ENCODE results near the gene AHSA1. TPM values are rescaled to one million over a fixed set of nuclear protein-coding genes. Genes with fewer than 3 reads are reported as not detected.

Gene AHSA1
- total and polyA plus RNA-seq, 2 of the 8 experiments (the other 6 are each of a cell fraction or from before 2014, with no cell fraction given), result 155 to 221 TPM

- H3K23ac ChIP-seq (ENCODE audit: insufficient read length), result no peak overlapping the region
- H2AK5ac ChIP-seq (ENCODE audit: low read depth, low read length), result no peak overlapping the region
- H2BK20ac ChIP-seq (ENCODE audit: low read length), result no peak overlapping the region
- DNase-seq (ENCODE audit: low read depth in 1 of 2, low spot score in 2 of 2) (no peak), FAIRE-seq (no peak)
- H3K4me2 ChIP-seq (ENCODE audit: insufficient read depth in 1 of 2, low read depth in 2 of 2, low read length in 2 of 2), result no peak overlapping the region
- peaks cover 0 to 5% (median 2%) of the 10 kb centered on the region in 4 experiments; a peak in 3 of 7 replicates for H3K4me1 ChIP-seq (replicated peaks in 1 of 4; ENCODE audit: control insufficient read depth in 3 of 4, insufficient read depth in 4 of 4, low read length in 3 of 4)
- H3K4ac ChIP-seq (replicated peaks; ENCODE audit: insufficient read length, low read depth, low read length), result no peak overlapping the region
- H3K9me3 ChIP-seq (ENCODE audit: insufficient read depth in 2 of 2, low read depth in 1 of 2, low read length in 1 of 2), result no peaks in the 10 kb centered on the region
- H2BK12ac ChIP-seq (ENCODE audit: low read depth, low read length), result no peak overlapping the region
- H4K8ac ChIP-seq (ENCODE audit: extremely low read depth, insufficient read depth, low read length), result no peak overlapping the region
- no peaks in the 10 kb centered on the region for H4K20me1 ChIP-seq (replicated peaks in 1 of 2; ENCODE audit: control insufficient read depth in 1 of 2, insufficient read depth in 2 of 2, low read length in 2 of 2)
- H2BK120ac ChIP-seq (replicated peaks; ENCODE audit: low read depth, low read length), result no peak overlapping the region
- H3K36me3 ChIP-seq (ENCODE audit: control insufficient read depth in 2 of 4, insufficient read depth in 4 of 4, low read length in 3 of 4), result no peaks in the 10 kb centered on the region
- H3K23me2 ChIP-seq (ENCODE audit: low read depth, low read length), result no peaks in the 10 kb centered on the region
- no peaks in the 10 kb centered on the region for H3K79me2 ChIP-seq (ENCODE audit: control insufficient read depth in 1 of 2, insufficient read depth in 2 of 2, low read length in 2 of 2)
- H3K27me3 ChIP-seq (replicated peaks in 1 of 4; ENCODE audit: control insufficient read depth in 3 of 4, extremely low read depth in 1 of 4, insufficient read depth in 3 of 4, low read length in 3 of 4), result no peaks in the 10 kb centered on the region
- H3K79me1 ChIP-seq (ENCODE audit: low read depth, low read length), result no peaks in the 10 kb centered on the region
- H3K4me3 ChIP-seq (ENCODE audit: extremely low read depth in 1 of 4, insufficient read depth in 2 of 4, low read depth in 3 of 4, low read length in 4 of 4), result no peak overlapping the region
- POLR2A ChIA-PET (ENCODE audit: partially characterized antibody), result interaction anchor here (0.8 to 1.9 kb wide), 2 partner anchors 17 kb away, joined by 3 to 4 read pairs; partner anchors contain the start of gene AHSA1
- WGBS, 2 experiments (ENCODE audit: extremely low coverage in 1 of 2, insufficient coverage in 1 of 2, insufficient read length in 1 of 2, insufficient replicate concordance in 2 of 2, low coverage in 1 of 2, low lambda C conversion rate in 2 of 2, missing lambda C conversion rate in 1 of 2), result 89% methylated on average over 33 of the region's 35 CpGs; no CpG with 5 or more reads in 1 of the 2 experiments
- no peak overlapping the region for H3K9ac ChIP-seq (replicated peaks in 1 of 4; ENCODE audit: extremely low read depth in 1 of 4, low read depth in 3 of 4, low read length in 3 of 4)
- no peak overlapping the region for H2BK5ac ChIP-seq (ENCODE audit: low read depth, low read length)
- H2AFZ ChIP-seq (ENCODE audit: low read length), result no peak overlapping the region
- no peak overlapping the region for H4K91ac ChIP-seq (replicated peaks; ENCODE audit: insufficient read length, low read length)
- H2BK15ac ChIP-seq (ENCODE audit: low read length), result no peak overlapping the region
- no peak overlapping the region for H3K27ac ChIP-seq (ENCODE audit: low read depth, low read length)
- H3K14ac ChIP-seq (ENCODE audit: insufficient read length), result no peak overlapping the region
- H3K18ac ChIP-seq (ENCODE audit: extremely low read depth, low read length), result no peak overlapping the region
- H3K56ac ChIP-seq (replicated peaks; ENCODE audit: insufficient read length, low read depth, low read length), result no peak overlapping the region
- no peak overlapping the region for H4K5ac ChIP-seq (ENCODE audit: insufficient read length, low read depth, low read length)
- CTCF ChIA-PET (ENCODE audit: partially characterized antibody), result interaction anchor here (0.7 to 7.9 kb wide), 6 partner anchors 10 to 173 kb away, joined by 3 to 54 read pairs (median 4); no protein-coding TSS in a partner anchor
- TF ChIP-seq MAFK (IDR thresholded peaks at IDR 0.05; ENCODE audit: low read depth, low read length), result no peak
- no peak for TF ChIP-seq SP2 (IDR thresholded peaks at IDR 0.05; ENCODE audit: low read length)
- TF ChIP-seq TEAD4 (IDR thresholded peaks at IDR 0.05; ENCODE audit: low read depth, low read length), result no peak
- no peak for TF ChIP-seq RNF2 (IDR thresholded peaks at IDR 0.05; ENCODE audit: borderline replicate concordance, low read depth, low read length, missing control alignments, poor library complexity, severe bottlenecking)
- TF ChIP-seq USF2 (IDR thresholded peaks at IDR 0.05; ENCODE audit: low read length), result no peak
- TF ChIP-seq ASH2L (IDR thresholded peaks at IDR 0.05; ENCODE audit: low read length), result no peak
- TF ChIP-seq CREB1 (IDR thresholded peaks at IDR 0.05), result no peak
- TF ChIP-seq FOSL1 (IDR thresholded peaks at IDR 0.05; ENCODE audit: insufficient read depth, low read depth, low read length), result no peak
- TF ChIP-seq JUN (IDR thresholded peaks at IDR 0.05; ENCODE audit: low read depth, low read length), result no peak
- TF ChIP-seq SUZ12 (IDR thresholded peaks at IDR 0.05; ENCODE audit: low read length), result no peak
Observed at GRCh38 chr14:77475432-77476115, 17.7 kb downstream of the AHSA1 start.

Measured in H1 (cell line).